Calu3 (cell line): Measurements from ENCODE around the gene METTL13. TPM values are rescaled to one million over a fixed set of nuclear protein-coding genes. Genes with fewer than 3 reads are reported as not detected.

Experiments used
- BruUV-seq: library from RNA; stranded (reverse); fragments of 400-500 nt; replicated peaks from 2 replicates; lab custom pipeline; 2021; lab: Mats Ljungman, UMichigan
- CTCF ChIA-PET: fragments of 300-600 bp; sonication (Branson Sonifier 250); formaldehyde crosslinking; loops from one replicate; lab custom pipeline; 2022; ENCODE audit warnings: antibody characterized with exemption; lab: Charles Lee
- DNase-seq: peaks from one replicate; pipeline ENCODE4 v3.0.0; 2022
- H3K27ac Mint-ChIP-seq: one replicate; pipeline ENCODE4 v1.8.0; 2022; ENCODE audit warnings: mixed read lengths; ENCODE audit not compliant: unreplicated experiment
- H3K27me3 Mint-ChIP-seq: one replicate; pipeline ENCODE4 v1.8.0; 2022; ENCODE audit warnings: mixed read lengths; ENCODE audit not compliant: unreplicated experiment
- H3K36me3 Mint-ChIP-seq: one replicate; pipeline ENCODE4 v1.8.0; 2022; ENCODE audit warnings: mild to moderate bottlenecking, moderate library complexity, mixed read lengths; ENCODE audit not compliant: insufficient read depth, unreplicated experiment
- H3K4me1 Mint-ChIP-seq: one replicate; pipeline ENCODE4 v1.8.0; 2022; ENCODE audit warnings: mild to moderate bottlenecking, low read depth, mixed read lengths; ENCODE audit not compliant: unreplicated experiment
- H3K4me3 Mint-ChIP-seq: one replicate; pipeline ENCODE4 v1.8.0; 2022; ENCODE audit warnings: mild to moderate bottlenecking, low read depth, moderate library complexity, mixed read lengths; ENCODE audit not compliant: unreplicated experiment
- H3K9me3 Mint-ChIP-seq: one replicate; pipeline ENCODE4 v1.8.0; 2022; ENCODE audit warnings: low read depth, mixed read lengths; ENCODE audit not compliant: unreplicated experiment
- intact Hi-C: fragments of 100-400 bp; cut with micrococcal nuclease; formaldehyde crosslinking; loops from one replicate; pipeline ENCODE4 v1.10.0; 2022; ENCODE audit not compliant: unreplicated experiment
- total RNA-seq: library from RNA; stranded (reverse); gene quantifications from 2 replicates; pipeline ENCODE4 v1.2.3, GENCODE V29; 2022
- TF ChIP-seq, protein P1 (sequence below): fragments of 200-600 bp; IDR thresholded peaks from one replicate; pipeline ENCODE4 v1.8.0; 2022; ENCODE audit warnings: antibody characterized with exemption; ENCODE audit not compliant: unreplicated experiment

Gene METTL13
- total RNA-seq, 1 experiment from 2014 or later, result 53.1 TPM

DNA sequence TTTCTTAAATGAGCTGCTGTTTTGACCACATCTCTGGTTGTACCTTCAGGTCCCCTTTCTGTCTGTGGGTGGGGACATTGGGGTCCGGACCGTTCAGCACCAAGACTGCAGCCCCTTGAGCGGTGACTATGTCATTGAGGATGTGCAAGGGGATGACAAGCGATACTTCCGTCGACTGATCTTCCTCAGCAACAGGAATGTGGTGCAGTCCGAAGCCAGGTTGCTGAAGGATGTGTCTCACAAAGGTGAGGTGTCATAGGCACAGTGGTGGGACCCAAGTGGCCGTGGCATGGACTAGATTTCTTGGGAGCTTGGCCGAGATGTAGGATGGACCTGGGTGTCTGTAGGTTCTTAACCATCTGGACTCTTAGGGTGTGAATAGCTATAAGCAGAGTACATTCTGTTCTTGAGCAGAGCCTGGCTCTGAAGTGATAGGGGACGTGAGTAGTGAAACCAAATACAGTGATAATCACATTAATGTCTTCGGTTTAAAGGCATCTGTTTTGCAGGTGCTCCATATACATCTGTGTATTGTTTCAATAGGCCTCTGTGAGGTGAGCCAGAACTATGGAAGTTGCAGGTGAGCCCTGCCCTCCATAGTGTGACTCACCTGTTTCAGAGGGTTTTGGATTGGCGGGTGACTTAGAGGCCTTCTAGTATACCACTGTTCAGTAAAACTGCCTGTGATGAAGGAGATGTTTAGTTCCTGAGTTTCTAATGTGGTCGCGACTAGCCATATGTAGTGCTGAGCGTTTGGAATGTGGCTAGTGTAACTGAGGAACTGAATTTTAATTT is 6.4 kb downstream of the METTL13 start:
- BruUV-seq, result no TSS peak
- Mint-ChIP-seq H3K9me3 (no peaks in the 10 kb centered on the region), H3K27ac (no peak overlapping the region), H3K27me3 (no peaks in the 10 kb centered on the region), H3K4me1 (peaks cover 30% of the 10 kb centered on the region), H3K36me3 (peaks cover 36% of the 10 kb centered on the region), H3K4me3 (no peak overlapping the region)
- no peak for DNase-seq
- CTCF ChIA-PET, result no interaction called here
- TF ChIP-seq, protein P1, sequence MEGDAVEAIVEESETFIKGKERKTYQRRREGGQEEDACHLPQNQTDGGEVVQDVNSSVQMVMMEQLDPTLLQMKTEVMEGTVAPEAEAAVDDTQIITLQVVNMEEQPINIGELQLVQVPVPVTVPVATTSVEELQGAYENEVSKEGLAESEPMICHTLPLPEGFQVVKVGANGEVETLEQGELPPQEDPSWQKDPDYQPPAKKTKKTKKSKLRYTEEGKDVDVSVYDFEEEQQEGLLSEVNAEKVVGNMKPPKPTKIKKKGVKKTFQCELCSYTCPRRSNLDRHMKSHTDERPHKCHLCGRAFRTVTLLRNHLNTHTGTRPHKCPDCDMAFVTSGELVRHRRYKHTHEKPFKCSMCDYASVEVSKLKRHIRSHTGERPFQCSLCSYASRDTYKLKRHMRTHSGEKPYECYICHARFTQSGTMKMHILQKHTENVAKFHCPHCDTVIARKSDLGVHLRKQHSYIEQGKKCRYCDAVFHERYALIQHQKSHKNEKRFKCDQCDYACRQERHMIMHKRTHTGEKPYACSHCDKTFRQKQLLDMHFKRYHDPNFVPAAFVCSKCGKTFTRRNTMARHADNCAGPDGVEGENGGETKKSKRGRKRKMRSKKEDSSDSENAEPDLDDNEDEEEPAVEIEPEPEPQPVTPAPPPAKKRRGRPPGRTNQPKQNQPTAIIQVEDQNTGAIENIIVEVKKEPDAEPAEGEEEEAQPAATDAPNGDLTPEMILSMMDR, result no peak
- intact Hi-C loops, result no loop called here

DNA sequence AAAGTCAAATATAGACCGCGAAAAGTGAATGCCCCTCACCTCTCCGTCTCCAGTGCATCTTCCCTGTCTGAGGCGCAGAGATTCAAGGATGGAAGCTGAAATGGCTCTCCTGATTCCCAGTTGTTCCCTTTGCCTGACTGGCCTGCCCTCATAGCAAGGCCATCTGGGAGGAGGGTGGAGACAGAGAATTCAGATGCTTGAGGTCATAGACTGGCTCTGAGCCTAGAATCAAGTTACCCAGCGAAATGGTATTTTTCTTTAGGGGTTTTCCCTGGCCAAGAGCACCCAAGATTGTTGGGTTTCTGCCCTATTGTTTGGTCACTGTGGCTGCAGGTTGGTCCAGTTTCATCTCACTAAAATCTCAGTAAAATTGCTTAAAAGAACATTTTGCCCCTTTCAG is 7.2 kb downstream of the METTL13 start:
- peaks cover 32% of the 10 kb centered on the region for H3K36me3 Mint-ChIP-seq
- no peak overlapping the region for H3K4me3 Mint-ChIP-seq
- H3K27ac Mint-ChIP-seq, result no peak overlapping the region

DNA sequence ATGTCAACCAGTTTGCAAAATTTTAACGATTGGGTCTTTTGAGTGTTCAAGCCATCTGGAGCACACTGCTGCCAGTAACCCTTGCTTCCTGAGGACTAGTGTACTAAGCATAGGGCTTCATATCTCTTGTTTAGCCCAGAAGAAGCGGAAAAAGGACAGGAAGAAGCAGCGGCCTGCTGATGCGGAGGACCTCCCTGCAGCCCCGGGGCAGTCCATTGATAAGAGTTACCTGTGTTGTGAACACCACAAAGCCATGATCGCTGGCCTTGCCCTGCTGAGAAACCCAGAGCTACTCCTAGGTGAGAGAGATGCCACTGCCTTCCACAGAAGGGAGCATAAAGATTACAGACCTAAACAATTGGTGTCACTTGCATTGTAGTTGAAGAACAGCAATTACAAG is 8.9 kb downstream of the METTL13 start:
- TF ChIP-seq, protein P1, result no peak
- no TSS peak for BruUV-seq
- H3K27me3 Mint-ChIP-seq, result no peaks in the 10 kb centered on the region
- CTCF ChIA-PET, result interaction anchor here (1.0 kb wide), 1 partner anchor 9 kb away, joined by 5 read pairs; the partner anchor contains the start of gene METTL13
- peaks cover 8% of the 10 kb centered on the region for H3K4me1 Mint-ChIP-seq
- no peaks in the 10 kb centered on the region for H3K9me3 Mint-ChIP-seq
- intact Hi-C loops, result no loop called here
- H3K4me3 Mint-ChIP-seq, result no peak overlapping the region
- no peak for DNase-seq
- peaks cover 37% of the 10 kb centered on the region for H3K36me3 Mint-ChIP-seq
- H3K27ac Mint-ChIP-seq, result no peak overlapping the region

More for the DNA sequence above, 7.2 kb downstream of the METTL13 start:
- CTCF ChIA-PET, result no interaction called here
- TF ChIP-seq, protein P1, result no peak
- Mint-ChIP-seq H3K27me3 (no peaks in the 10 kb centered on the region), H3K4me1 (peaks cover 21% of the 10 kb centered on the region), H3K9me3 (no peaks in the 10 kb centered on the region)
- intact Hi-C loops, result no loop called here
- BruUV-seq, result no TSS peak
- DNase-seq, result peak; percentile 9

DNA sequence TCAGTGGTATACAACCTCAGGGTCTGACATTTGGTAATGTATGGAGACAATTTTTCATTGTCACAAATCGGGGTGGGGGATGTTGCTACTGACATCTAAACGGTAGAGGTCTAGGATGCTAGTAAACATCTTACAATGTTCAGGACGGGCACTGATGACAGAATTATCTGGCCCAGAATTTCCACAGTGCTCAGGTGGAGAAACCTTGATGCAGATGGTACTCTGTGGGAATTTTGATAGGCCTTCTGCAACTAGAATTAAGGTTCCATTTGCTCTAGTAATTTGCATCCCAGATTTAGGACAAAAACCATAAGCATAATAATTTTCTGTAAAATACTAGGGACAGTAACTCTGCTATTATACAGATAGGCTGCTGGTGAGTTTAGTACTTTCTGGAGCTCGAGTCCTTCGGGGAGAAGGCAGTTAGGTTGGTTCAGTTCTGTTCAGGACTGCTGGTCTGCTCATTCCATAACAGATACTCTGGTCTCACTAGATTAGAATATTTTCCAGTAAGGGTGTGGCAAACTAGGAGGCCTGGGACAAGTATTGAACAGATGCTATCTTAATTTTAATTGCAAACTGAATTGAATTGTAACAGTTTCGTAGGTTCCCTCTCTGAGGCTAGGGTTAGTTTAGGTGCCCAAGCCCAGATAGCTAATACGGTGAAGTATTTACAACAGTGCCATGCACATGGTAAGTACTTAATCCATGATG is 11.4 kb downstream of the METTL13 start:
- Mint-ChIP-seq H3K9me3 (no peaks in the 10 kb centered on the region), H3K4me3 (no peak overlapping the region), H3K27me3 (no peaks in the 10 kb centered on the region), H3K36me3 (peaks cover 25% of the 10 kb centered on the region), H3K27ac (no peak overlapping the region), H3K4me1 (peaks cover 8% of the 10 kb centered on the region)
- CTCF ChIA-PET, result interaction anchor here (1.0 kb wide), 1 partner anchor 8 kb away, joined by 3 read pairs; no protein-coding TSS in a partner anchor
- intact Hi-C loops, result no loop called here
- DNase-seq, result no peak
- BruUV-seq, result no TSS peak
- TF ChIP-seq, protein P1, result no peak
